Body of pancreas (tissue), 4 donors: ENCODE data around the gene RIPK4.

Experiments
- POLR2A ChIP-seq, 3 donors: fragments of 450-650 bp; IDR thresholded peaks; one replicate each; pipeline ENCODE4 v1.6.1; 2016; ENCODE audit warnings: antibody characterized with exemption in 3 of 3, mild to moderate bottlenecking in 2 of 3
- TF ChIP-seq, protein P1 (sequence below), 7 experiments: fragments of 450-650 bp in 4 of 7; fragments of 200-600 bp in 3 of 7; sonication (generic) in 3 of 7; IDR thresholded peaks; one replicate each; pipeline ENCODE4 v1.5.1; 2016 to 2019; ENCODE audit warnings: antibody characterized with exemption in 7 of 7

DNA sequence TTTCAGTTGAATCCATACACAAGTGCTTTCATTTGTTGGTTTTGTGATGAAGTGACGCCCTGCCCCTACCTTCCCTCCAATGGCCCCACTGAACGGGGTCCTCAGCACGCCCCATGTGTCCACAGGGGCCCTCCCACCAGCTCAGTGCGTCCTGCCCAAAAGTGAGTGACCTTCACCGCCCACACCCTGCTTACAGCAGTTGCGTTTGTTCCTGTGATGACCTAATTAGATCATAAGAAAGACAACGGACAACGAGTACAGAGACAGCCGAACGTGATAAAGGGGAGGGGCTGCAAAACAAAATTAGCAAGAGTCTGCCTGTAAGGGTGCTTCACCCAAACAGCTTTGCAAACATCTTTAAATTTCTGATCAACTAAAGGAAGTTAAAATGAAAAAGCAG lies 38.2 kb upstream of the RIPK4 start:
- TF ChIP-seq, protein P1, sequence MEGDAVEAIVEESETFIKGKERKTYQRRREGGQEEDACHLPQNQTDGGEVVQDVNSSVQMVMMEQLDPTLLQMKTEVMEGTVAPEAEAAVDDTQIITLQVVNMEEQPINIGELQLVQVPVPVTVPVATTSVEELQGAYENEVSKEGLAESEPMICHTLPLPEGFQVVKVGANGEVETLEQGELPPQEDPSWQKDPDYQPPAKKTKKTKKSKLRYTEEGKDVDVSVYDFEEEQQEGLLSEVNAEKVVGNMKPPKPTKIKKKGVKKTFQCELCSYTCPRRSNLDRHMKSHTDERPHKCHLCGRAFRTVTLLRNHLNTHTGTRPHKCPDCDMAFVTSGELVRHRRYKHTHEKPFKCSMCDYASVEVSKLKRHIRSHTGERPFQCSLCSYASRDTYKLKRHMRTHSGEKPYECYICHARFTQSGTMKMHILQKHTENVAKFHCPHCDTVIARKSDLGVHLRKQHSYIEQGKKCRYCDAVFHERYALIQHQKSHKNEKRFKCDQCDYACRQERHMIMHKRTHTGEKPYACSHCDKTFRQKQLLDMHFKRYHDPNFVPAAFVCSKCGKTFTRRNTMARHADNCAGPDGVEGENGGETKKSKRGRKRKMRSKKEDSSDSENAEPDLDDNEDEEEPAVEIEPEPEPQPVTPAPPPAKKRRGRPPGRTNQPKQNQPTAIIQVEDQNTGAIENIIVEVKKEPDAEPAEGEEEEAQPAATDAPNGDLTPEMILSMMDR (IDR thresholded peaks at IDR 0.05), result no peak
- no peak for TF ChIP-seq POLR2A (IDR thresholded peaks at IDR 0.05)
